ENCODE results near the gene AOAH. TPM values are rescaled to one million over a fixed set of nuclear protein-coding genes. Genes with fewer than 3 reads are reported as not detected.

Gene AOAH
- total RNA-seq, 1 donor from 2014 or later: 5.5 TPM

- H3K9me3 ChIP-seq (ENCODE audit: low read depth): no peaks in the 10 kb centered on the region
- no peak overlapping the region for H3K4me3 Mint-ChIP-seq
- no peak overlapping the region for H3K27ac ChIP-seq
- peaks cover 32% of the 10 kb centered on the region for H3K4me1 ChIP-seq
- peak overlapping the region; percentile 84 for H2AFZ ChIP-seq (replicated peaks)
- peaks cover 6% of the 10 kb centered on the region for H3K27me3 Mint-ChIP-seq (ENCODE audit: insufficient read depth, low read depth)
- H3K9ac ChIP-seq: no peak overlapping the region
- H3K9me3 Mint-ChIP-seq: no peaks in the 10 kb centered on the region
- TF ChIP-seq EZH2 (IDR thresholded peaks at IDR 0.05) (no peak), CTCF (IDR thresholded peaks at IDR 0.05) (no peak), EZH2phosphoT487 (IDR thresholded peaks at IDR 0.05) (no peak)
- peaks cover 21% of the 10 kb centered on the region for H3K4me1 Mint-ChIP-seq
- H4K20me1 ChIP-seq (ENCODE audit: low read depth): no peaks in the 10 kb centered on the region
- no peak for DNase-seq (ENCODE audit: low spot score)
- peaks cover 6% of the 10 kb centered on the region for H3F3A ChIP-seq (ENCODE audit: low read depth)
- H3K79me2 ChIP-seq (ENCODE audit: low read depth): no peaks in the 10 kb centered on the region
- H3K36me3 Mint-ChIP-seq: no peaks in the 10 kb centered on the region
- no peak overlapping the region for H3K4me2 ChIP-seq
- H3K27me3 ChIP-seq: no peaks in the 10 kb centered on the region
- H3K4me3 ChIP-seq: no peak overlapping the region
- H3K36me3 ChIP-seq: no peaks in the 10 kb centered on the region
- no peak overlapping the region for H3K27ac Mint-ChIP-seq
Measured at GRCh38 chr7:36521133-36521532, 203.2 kb downstream of the AOAH start.

DNA sequence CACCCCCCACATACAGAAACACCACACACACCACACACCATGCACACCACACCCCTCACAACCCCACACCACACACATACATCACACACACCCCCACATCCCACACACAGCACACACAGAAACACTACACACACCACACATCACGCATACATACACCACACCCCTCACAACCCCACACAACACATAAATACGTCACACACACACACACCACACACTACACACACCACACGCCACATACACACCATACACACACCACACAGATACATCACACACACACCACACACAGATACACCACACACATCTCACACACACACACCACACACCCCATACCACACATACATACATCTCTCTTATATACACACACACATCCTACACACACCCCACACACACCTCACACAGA is 208.4 kb downstream of the AOAH start:
- Mint-ChIP-seq H3K27me3 (ENCODE audit: insufficient read depth, low read depth) (peaks cover 18% of the 10 kb centered on the region), H3K36me3 (no peaks in the 10 kb centered on the region), H3K4me1 (peaks cover 14% of the 10 kb centered on the region), H3K27ac (peak overlapping the region; percentile 57), H3K4me3 (no peak overlapping the region), H3K9me3 (no peaks in the 10 kb centered on the region)
- Histone ChIP-seq H3K9ac (no peak overlapping the region), H3K27ac (no peak overlapping the region), H4K20me1 (ENCODE audit: low read depth) (no peaks in the 10 kb centered on the region), H3K9me3 (ENCODE audit: low read depth) (no peaks in the 10 kb centered on the region), H3K79me2 (ENCODE audit: low read depth) (no peaks in the 10 kb centered on the region), H3K27me3 (no peaks in the 10 kb centered on the region), H3K36me3 (no peaks in the 10 kb centered on the region), H2AFZ (replicated peaks) (no peak overlapping the region), H3K4me1 (peaks cover 7% of the 10 kb centered on the region), H3F3A (ENCODE audit: low read depth) (peaks cover 6% of the 10 kb centered on the region), H3K4me2 (no peak overlapping the region), H3K4me3 (no peak overlapping the region)
- TF ChIP-seq EZH2 (IDR thresholded peaks at IDR 0.05) (no peak), EZH2phosphoT487 (IDR thresholded peaks at IDR 0.05) (no peak), CTCF (IDR thresholded peaks at IDR 0.05) (no peak)
- DNase-seq (ENCODE audit: low spot score): no peak

DNA sequence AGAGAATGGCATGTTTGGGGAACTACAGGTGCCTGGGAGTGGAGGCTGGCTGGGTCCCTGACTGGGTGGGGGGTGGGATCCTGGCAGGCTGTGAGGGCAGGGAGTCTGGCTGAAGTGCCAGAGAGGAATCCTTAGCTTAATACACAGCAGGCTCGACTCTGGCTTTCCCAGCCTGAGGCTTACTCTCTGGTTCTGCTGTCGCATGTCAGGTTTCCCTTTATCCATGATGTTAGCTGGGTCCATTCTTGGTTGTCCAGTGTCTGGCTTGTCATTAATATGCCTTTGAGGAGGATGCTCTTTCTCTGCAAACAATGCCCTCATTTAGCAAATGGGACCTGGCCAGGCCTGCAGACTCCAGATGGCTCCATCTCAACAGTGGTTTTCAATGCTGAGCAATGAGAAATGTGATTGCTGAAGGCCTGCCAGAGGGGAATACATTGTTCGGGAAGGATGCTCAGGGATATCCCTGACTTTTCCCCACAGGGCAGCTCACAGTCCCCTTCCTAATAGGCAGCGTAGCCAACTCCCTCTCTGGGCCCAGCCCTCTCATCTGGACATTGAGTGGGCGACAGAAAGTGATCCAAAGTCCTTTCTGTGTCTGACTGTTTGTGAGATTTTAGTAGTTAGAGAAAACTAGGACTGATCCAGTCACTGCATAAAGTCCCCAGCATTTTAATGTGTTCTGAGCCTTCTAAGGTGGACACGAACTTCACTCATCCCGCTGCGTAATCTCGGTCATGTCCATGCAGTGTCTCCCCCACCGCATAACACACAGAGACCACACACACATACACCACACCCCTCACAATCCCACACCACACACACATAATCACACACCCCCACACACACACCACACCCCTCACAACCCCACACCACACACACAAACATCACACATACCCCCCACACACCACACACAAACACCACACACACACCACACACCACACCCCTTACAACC is 209.7 kb downstream of the AOAH start:
- H3K4me2 ChIP-seq: no peak overlapping the region
- H4K20me1 ChIP-seq (ENCODE audit: low read depth): no peaks in the 10 kb centered on the region
- Mint-ChIP-seq H3K4me1 (peaks cover 14% of the 10 kb centered on the region), H3K27me3 (ENCODE audit: insufficient read depth, low read depth) (peaks cover 20% of the 10 kb centered on the region), H3K9me3 (no peaks in the 10 kb centered on the region), H3K27ac (peak overlapping the region; percentile 34), H3K36me3 (no peaks in the 10 kb centered on the region), H3K4me3 (no peak overlapping the region)
- H3K4me1 ChIP-seq: peaks cover 6% of the 10 kb centered on the region
- no peak for DNase-seq (ENCODE audit: low spot score)
- no peak overlapping the region for H3K9ac ChIP-seq
- H2AFZ ChIP-seq (replicated peaks): peak overlapping the region; percentile 12
- TF ChIP-seq CTCF (IDR thresholded peaks at IDR 0.05) (no peak), EZH2phosphoT487 (IDR thresholded peaks at IDR 0.05) (no peak), EZH2 (IDR thresholded peaks at IDR 0.05) (no peak)
- H3K27me3 ChIP-seq: no peaks in the 10 kb centered on the region
- H3K4me3 ChIP-seq: no peak overlapping the region
- H3K79me2 ChIP-seq (ENCODE audit: low read depth): no peaks in the 10 kb centered on the region
- H3F3A ChIP-seq (ENCODE audit: low read depth): peaks cover 6% of the 10 kb centered on the region
- H3K36me3 ChIP-seq: no peaks in the 10 kb centered on the region
- no peaks in the 10 kb centered on the region for H3K9me3 ChIP-seq (ENCODE audit: low read depth)
- H3K27ac ChIP-seq: peak overlapping the region; percentile 58

Measured in neural progenitor cell (in vitro differentiated cells).